NCI-H2171 treated with DMSO at 0.1 percent for 48 hours (cell line): Measurements from ENCODE around the gene NEUROD6.

ENCODE experiments used
- DNase-seq: peaks from one replicate; lab custom pipeline; 2025; lab: John Stamatoyannopoulos, UW

NEUROD6 gene

DNA sequence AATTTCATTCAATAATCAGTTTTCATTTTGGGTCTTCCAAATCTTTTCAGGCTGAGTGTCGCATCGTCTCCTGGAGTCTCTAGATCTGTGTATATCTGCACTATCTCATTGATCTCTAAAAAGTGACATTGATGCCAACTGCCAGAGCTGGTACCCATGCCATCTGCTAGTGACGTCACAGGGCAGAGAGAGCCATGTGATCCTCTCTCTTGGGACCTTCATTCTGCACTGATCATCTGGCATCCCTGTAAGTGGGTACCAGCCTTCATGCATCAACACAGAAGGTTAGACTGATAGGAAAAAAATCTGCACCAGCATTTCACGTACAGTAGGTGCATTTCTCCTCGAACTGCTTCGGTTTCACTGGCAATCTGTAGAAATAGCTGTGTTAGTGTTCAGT is at the start of gene NEUROD6:
Gene NEUROD6, minus strand, starts transcription at position 124 of the 400 bp plus-strand sequence. CDS start 1,458 bp downstream, outside the sequence.
- DNase-seq = peak; percentile 99

DNA sequence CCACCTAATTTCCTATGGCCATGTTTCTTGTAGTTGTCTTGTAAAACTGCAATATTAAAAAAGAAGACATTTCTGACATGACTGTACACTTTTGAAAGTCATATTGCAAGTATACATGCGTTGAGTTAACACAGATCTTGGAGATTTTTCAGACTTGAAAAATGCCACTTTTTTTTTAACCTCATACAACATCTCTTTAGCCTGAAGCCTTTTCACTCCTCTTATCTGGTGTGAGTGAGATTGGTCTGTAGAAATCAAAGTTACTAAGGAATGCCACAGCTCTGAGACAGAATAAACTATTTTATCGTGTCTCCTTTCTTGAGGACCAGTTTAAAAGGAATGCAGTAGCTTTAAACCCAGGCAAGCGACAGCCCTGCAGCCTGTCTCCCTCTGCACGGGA is 43.9 kb upstream of the NEUROD6 start:
- no peak for DNase-seq

- DNase-seq = no peak
Observed at GRCh38 chr7:31382722-31383121, 42.2 kb upstream of the NEUROD6 start.

- DNase-seq = peak; percentile 80
Observed at GRCh38 chr7:31373337-31374289, 33.1 kb upstream of the NEUROD6 start.

- no peak for DNase-seq
Observed at GRCh38 chr7:31372231-31372959, 31.9 kb upstream of the NEUROD6 start.

- DNase-seq = no peak
Observed at GRCh38 chr7:31371621-31372020, 31.1 kb upstream of the NEUROD6 start.

- DNase-seq = no peak
Observed at GRCh38 chr7:31370609-31371008, 30.1 kb upstream of the NEUROD6 start.

DNA sequence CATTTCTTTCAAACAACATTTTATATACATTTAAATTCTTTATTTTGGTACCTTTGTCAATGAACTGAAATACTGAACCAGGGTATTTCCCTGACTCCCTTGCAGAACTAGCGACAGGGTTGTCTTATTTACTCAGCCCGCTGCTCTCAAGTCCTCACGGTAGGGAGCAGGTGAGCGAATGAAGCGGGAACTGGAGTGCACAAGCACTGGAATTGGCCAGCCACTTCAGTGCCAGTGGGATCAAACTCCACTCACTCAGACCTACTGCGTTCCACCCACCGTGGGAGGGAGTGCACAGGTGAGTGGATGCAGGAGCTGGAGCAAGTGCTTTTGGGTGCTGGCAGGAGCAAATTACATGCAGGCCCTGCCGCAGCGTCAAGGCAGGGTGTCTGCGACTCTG is 28.1 kb upstream of the NEUROD6 start:
- no peak for DNase-seq

- no peak for DNase-seq
Observed at GRCh38 chr7:31363496-31363895, 23.0 kb upstream of the NEUROD6 start.

DNA sequence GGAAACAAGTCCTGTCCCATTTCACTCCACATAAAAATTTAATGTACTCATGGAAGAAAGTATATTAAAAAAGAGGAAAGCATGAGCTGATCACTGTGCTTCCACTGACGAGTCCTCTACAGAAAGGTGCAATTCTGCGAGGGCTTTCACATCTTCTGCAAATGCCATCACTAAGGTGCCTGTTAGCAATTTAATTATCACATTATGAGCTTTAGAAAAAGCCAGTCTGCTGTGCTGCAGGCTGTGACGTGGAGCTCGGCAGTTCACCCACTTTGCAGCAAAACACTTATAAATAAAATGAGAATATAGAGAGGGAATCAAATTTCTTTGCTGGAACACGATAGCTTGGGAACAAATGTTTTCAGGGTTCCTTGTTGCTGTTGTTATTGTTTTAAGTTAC is 22.5 kb upstream of the NEUROD6 start:
- DNase-seq = peak; percentile 41

DNA sequence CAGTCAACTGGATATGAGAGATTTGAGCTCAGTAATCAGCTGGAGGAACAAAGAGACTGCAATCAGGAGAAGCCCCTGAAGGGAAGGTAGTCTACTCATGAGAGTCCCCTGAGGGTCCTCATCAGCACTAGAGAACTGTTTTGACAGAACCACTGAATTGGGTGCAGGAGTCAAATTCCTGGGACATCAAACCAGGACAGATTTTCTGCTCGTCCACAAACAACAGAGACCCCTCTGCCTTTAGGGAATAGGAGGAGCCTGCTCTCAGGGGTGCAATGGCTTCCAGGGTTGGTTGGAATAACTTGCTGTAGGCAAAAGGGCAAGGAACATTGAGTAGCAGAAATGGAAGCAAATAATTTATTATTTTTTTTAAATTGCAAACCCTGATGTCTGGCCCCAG is 21.9 kb upstream of the NEUROD6 start:
- peak; percentile 36 for DNase-seq

DNA sequence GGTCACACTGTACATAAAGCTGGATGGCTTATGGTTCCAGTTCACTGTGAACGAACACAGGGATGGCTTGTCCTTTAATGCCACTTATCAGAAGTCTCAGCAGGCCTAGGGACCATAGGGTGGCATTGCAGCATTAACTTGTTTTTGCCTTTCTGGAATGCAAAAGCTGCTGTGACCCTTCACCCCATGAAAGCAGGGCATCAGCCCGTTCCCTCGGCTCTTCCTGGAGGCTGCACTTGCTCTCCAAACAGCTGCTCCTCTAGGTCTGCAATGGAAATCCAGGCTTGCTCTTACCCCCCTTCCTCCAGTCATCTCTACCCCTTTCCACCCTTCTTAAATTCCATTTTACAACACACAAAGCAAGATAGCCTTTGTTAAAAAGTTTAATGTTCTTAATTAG is 17.9 kb upstream of the NEUROD6 start:
- DNase-seq = no peak

DNA sequence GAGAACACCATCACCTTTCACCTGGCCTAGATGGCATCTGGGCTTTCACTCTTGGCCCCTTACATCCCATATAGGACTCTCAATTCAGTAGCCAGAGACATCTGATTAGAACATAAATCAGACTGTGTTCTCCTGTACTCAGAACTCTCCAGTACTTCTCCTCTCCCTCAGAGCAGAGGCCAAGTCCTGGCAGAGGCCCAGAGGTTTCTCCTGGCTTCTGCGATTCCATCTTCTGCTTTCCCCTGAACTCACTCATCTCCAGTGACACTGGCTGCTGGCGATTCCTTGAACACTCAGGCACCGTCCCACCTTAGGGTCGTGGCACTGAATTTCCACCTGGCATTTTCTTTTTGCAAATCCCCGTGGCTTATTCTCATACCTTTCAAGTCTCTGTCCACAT is 4.9 kb upstream of the NEUROD6 start:
- no peak for DNase-seq

GRCh38 chr7:31343516-31344305 is 3.2 kb upstream of the NEUROD6 start:
- no peak for DNase-seq

GRCh38 chr7:31341141-31341540 is 615 bp upstream of the NEUROD6 start:
- DNase-seq = no peak

DNA sequence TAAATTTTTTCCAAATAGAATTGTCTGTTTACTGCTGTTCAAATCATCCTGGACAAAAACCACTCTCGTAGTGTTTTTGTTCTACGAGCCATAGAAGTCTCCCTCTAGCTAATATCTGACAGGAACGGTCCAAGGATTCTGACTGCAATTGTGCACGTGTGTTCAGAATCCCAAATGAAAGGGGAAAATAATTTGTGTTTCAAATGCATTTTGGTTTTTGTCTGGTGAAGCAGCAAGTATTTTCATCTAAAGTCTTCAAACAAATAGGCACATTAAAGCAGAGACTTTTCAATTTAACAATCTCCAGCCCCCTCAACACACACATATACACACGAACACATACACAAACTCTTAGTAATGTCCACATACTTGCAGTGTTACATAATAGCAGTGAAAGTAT is 475 bp downstream of the NEUROD6 start:
- peak; percentile 62 for DNase-seq

- no peak for DNase-seq
Observed at GRCh38 chr7:31338706-31339105, 1.8 kb downstream of the NEUROD6 start.

GRCh38 chr7:31337002-31337565 is 3.4 kb downstream of the NEUROD6 start:
- DNase-seq = no peak

DNA sequence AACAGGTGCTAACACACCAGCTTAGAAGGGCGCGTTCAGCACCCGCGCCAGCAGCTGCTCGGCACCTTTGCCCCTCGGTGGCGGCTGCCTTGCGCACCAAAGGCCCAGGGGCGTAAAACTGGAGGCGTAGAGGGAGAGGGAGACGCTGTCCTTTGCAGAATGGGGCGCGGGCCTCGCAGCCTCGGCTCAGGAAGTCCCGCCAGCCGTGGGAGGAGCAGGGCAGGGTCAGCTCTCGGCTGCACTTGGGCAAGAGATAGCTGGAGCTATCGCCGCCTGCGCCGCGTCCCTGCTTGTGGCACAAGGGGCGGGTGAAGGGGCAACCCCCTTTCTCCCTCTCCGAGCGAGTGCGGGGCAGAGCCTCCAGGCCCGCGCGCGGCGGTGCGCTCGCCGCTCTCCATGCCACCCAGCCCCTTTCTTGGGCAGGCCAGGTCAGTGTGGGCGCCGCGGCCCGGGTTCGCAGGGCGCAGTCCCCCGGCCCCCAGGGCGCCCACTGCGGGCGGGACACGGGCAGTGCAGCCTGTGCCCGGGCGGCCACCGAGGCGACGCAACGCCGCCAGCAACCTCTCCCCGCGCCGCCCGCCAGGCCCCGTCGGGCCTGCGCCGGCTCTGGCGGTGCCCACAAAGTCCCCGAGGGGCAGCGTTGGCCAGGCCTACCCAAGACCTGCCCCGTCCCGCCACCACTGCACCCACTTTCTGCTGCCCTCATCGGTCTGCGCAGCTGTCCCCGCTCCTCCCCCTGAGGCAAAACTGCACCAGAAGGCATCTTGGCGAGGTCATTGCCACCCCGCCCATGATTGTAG is 4.1 kb downstream of the NEUROD6 start:
- DNase-seq = no peak

- DNase-seq = no peak
Observed at GRCh38 chr7:31335884-31336201, 4.7 kb downstream of the NEUROD6 start.

DNA sequence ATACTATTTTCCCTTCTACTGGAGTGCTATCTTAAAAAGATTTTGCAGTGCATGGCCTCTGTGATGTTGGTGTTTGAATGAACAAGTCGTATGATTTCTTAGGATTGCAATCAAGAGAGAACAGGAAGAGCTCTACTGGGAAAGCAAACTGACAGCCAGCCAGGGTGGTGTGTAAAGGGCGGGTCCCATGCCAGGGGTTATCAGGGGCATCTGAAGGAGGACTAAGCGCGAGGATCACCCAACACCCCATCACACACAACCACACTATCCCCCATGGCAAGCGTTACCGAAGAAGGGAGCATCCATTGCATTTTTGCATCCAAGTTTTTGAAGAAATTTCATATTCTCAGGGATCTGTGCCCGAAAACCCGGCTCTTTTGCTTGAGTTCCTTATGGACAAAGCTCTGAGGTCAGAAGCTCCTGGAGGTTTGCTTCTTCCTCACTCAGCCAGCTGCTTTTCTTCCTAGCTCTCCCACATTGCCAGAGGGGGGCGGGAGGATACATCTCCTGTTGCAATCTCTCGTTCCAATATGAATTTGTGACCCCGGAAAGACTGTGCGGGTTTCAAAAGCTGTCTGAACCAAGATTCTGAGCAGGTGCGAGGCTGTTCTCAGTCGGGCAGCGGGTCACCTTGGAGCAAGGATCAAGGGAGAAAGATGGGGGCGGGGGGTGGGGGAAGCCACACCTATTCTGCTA is 5.2 kb downstream of the NEUROD6 start:
- DNase-seq = no peak
